ENCODE results near the gene CNST. TPM values are rescaled to one million over a fixed set of nuclear protein-coding genes. Genes with fewer than 3 reads are reported as not detected.
"Not testable (repeated sequence)": the region's sequence is repeated elsewhere in the genome, so short reads cannot be mapped to it uniquely, and the experiment has no call there.

Gene CNST
- total and polyA plus RNA-seq, 2 experiments from 2014 or later = 13.1 to 17.9 TPM

GRCh38 chr1:246629976-246630375 is 63.7 kb downstream of the CNST start:
- DNase-seq (ENCODE audit: low read depth in 1 of 2, low spot score in 1 of 2) = no peak
- Histone ChIP-seq H3K27ac (no peak overlapping the region), H3K4me1 (ENCODE audit: low read depth) (no peaks in the 10 kb centered on the region), H3K4me3 (no peak overlapping the region), H3K36me3 (peaks cover 4% of the 10 kb centered on the region), H3K27me3 (no peaks in the 10 kb centered on the region), H3K9me3 (ENCODE audit: low read depth) (no peaks in the 10 kb centered on the region)
- no peak for TF ChIP-seq CTCF (IDR thresholded peaks at IDR 0.05; ENCODE audit: low read depth, low read length)

- Histone ChIP-seq H3K9me3 (ENCODE audit: low read depth) (no peaks in the 10 kb centered on the region), H3K36me3 (peaks cover 4% of the 10 kb centered on the region), H3K27ac (no peak overlapping the region), H3K4me3 (no peak overlapping the region), H3K27me3 (no peaks in the 10 kb centered on the region), H3K4me1 (ENCODE audit: low read depth) (no peaks in the 10 kb centered on the region)
- DNase-seq (ENCODE audit: low read depth in 1 of 2, low spot score in 1 of 2) = no peak
- TF ChIP-seq CTCF (IDR thresholded peaks at IDR 0.05; ENCODE audit: low read depth, low read length) = no peak
Measured at GRCh38 chr1:246631426-246631825, 65.2 kb downstream of the CNST start.

GRCh38 chr1:246632281-246633168 is 66.3 kb downstream of the CNST start:
- peak in 1 of 2 donors; percentile 38 for DNase-seq (ENCODE audit: low read depth in 1 of 2, low spot score in 1 of 2)
- no peaks in the 10 kb centered on the region for H3K9me3 ChIP-seq (ENCODE audit: low read depth)
- no peaks in the 10 kb centered on the region for H3K4me1 ChIP-seq (ENCODE audit: low read depth)
- H3K27ac ChIP-seq = peak overlapping the region; percentile 21
- H3K36me3 ChIP-seq = peaks cover 4% of the 10 kb centered on the region
- H3K4me3 ChIP-seq = no peak overlapping the region
- H3K27me3 ChIP-seq = no peaks in the 10 kb centered on the region
- no peak for TF ChIP-seq CTCF (IDR thresholded peaks at IDR 0.05; ENCODE audit: low read depth, low read length)

GRCh38 chr1:246634659-246635058 is 68.4 kb downstream of the CNST start:
- not testable (repeated sequence) for H3K4me1 ChIP-seq (ENCODE audit: low read depth); H3K9me3 ChIP-seq (ENCODE audit: low read depth); H3K27ac ChIP-seq; H3K27me3 ChIP-seq; H3K4me3 ChIP-seq; H3K36me3 ChIP-seq; DNase-seq (ENCODE audit: low read depth in 1 of 2, low spot score in 1 of 2)

- TF ChIP-seq CTCF (IDR thresholded peaks at IDR 0.05; ENCODE audit: low read depth, low read length) = no peak
- H3K9me3 ChIP-seq (ENCODE audit: low read depth) = no peaks in the 10 kb centered on the region
- no peaks in the 10 kb centered on the region for H3K27me3 ChIP-seq
- no peak overlapping the region for H3K4me3 ChIP-seq
- H3K27ac ChIP-seq = no peak overlapping the region
- H3K4me1 ChIP-seq (ENCODE audit: low read depth) = no peaks in the 10 kb centered on the region
- peaks cover 12% of the 10 kb centered on the region for H3K36me3 ChIP-seq
- no peak for DNase-seq (ENCODE audit: low read depth in 1 of 2, low spot score in 1 of 2)
Measured at GRCh38 chr1:246638941-246639655, 72.8 kb downstream of the CNST start.

GRCh38 chr1:246639732-246640131 is 73.5 kb downstream of the CNST start:
- no peak overlapping the region for H3K4me3 ChIP-seq
- no peak overlapping the region for H3K27ac ChIP-seq
- no peaks in the 10 kb centered on the region for H3K27me3 ChIP-seq
- H3K4me1 ChIP-seq (ENCODE audit: low read depth) = no peaks in the 10 kb centered on the region
- H3K36me3 ChIP-seq = peaks cover 8% of the 10 kb centered on the region
- DNase-seq (ENCODE audit: low read depth in 1 of 2, low spot score in 1 of 2) = no peak
- no peaks in the 10 kb centered on the region for H3K9me3 ChIP-seq (ENCODE audit: low read depth)
- TF ChIP-seq CTCF (IDR thresholded peaks at IDR 0.05; ENCODE audit: low read depth, low read length) = no peak

Data from cardiac muscle cell (in vitro differentiated cells and primary cell).